OCI-LY7 (cell line): Measurements from ENCODE around the gene PRTN3. TPM values are rescaled to one million over a fixed set of nuclear protein-coding genes. Genes with fewer than 3 reads are reported as not detected.

Experiments
- BruUV-seq: library from RNA; stranded (reverse); fragments of 400-500 nt; replicated peaks from 2 replicates; lab custom pipeline; 2021; lab: Mats Ljungman, UMichigan
- CTCF ChIA-PET: fragments of 300-600 bp; sonication (Branson Sonifier 250); formaldehyde crosslinking; loops from one replicate; lab custom pipeline; 2022; ENCODE audit warnings: antibody characterized with exemption; ENCODE audit not compliant: unreplicated experiment; lab: Charles Lee
- POLR2A ChIA-PET: fragments of 300-600 bp; sonication (Branson Sonifier 250); formaldehyde crosslinking; loops from one replicate; lab custom pipeline; 2022; ENCODE audit warnings: antibody characterized with exemption; lab: Charles Lee
- DNase-seq: peaks from one replicate; pipeline ENCODE4 v3.0.0-alpha.2; 2015; ENCODE audit warnings: low spot score
- H2AFZ ChIP-seq: fragments of 200-600 bp; sonication (generic), shearing (Covaris generic); 2 replicates; pipeline ENCODE4 v1.6.1; 2014; ENCODE audit warnings: mild to moderate bottlenecking, antibody characterized with exemption, low read length, moderate library complexity
- H3K27ac ChIP-seq: fragments of 200-600 bp; sonication (generic); 2 replicates; pipeline ENCODE4 v1.5.1; 2014; ENCODE audit warnings: mixed run types, low read depth, mild to moderate bottlenecking, moderate library complexity, low read length, inconsistent platforms; ENCODE audit not compliant: poor library complexity, severe bottlenecking
- H3K36me3 ChIP-seq: fragments of 200-600 bp; sonication (generic); 2 replicates; pipeline ENCODE4 v1.6.1; 2014; ENCODE audit warnings: mild to moderate bottlenecking, antibody characterized with exemption, low read length, moderate library complexity, mixed read lengths; ENCODE audit not compliant: insufficient read depth
- H3K4me1 ChIP-seq: fragments of 200-600 bp; sonication (generic); 2 replicates; pipeline ENCODE4 v1.5.1; 2014; ENCODE audit warnings: mild to moderate bottlenecking, low read length; ENCODE audit not compliant: insufficient read depth, poor library complexity, severe bottlenecking
- H3K4me2 ChIP-seq: fragments of 200-600 bp; sonication (generic); 2 replicates; pipeline ENCODE4 v1.6.1; 2014; ENCODE audit warnings: mild to moderate bottlenecking, low read length
- H3K4me3 ChIP-seq: fragments of 200-600 bp; sonication (generic); 2 replicates; pipeline ENCODE4 v1.5.1; 2014; ENCODE audit warnings: mild to moderate bottlenecking, low read depth, low read length; ENCODE audit not compliant: poor library complexity, severe bottlenecking
- H3K79me2 ChIP-seq: fragments of 200-600 bp; sonication (generic); 2 replicates; pipeline ENCODE4 v1.6.1; 2016; ENCODE audit warnings: low read depth, mild to moderate bottlenecking, low read length, moderate library complexity, mixed read lengths; ENCODE audit not compliant: insufficient read depth
- H3K9me2 ChIP-seq: fragments of 200-600 bp; sonication (generic); 2 replicates; pipeline ENCODE4 v1.6.1; 2016; ENCODE audit warnings: mild to moderate bottlenecking, low read length, mixed read lengths; ENCODE audit not compliant: insufficient read depth
- H3K9me3 ChIP-seq: fragments of 200-600 bp; sonication (generic); 2 replicates; pipeline ENCODE4 v1.6.1; 2014; ENCODE audit warnings: mild to moderate bottlenecking, mixed run types, low read length, mixed read lengths
- H4K20me1 ChIP-seq: fragments of 200-600 bp; sonication (generic); 2 replicates; pipeline ENCODE4 v1.6.1; 2014; ENCODE audit warnings: mild to moderate bottlenecking, antibody characterized with exemption, low read length, moderate library complexity, mixed read lengths; ENCODE audit not compliant: insufficient read depth
- EZH2phosphoT487 ChIP-seq: fragments of 200-600 bp; sonication (generic); IDR thresholded peaks from 2 replicates; pipeline ENCODE4 v1.6.1; 2018; ENCODE audit warnings: low read depth, borderline replicate concordance, mild to moderate bottlenecking, mixed run types, antibody characterized with exemption, low read length, moderate library complexity, mixed read lengths
- intact Hi-C: fragments of 100-400 bp; cut with micrococcal nuclease; formaldehyde crosslinking; loops from one replicate; pipeline ENCODE4 v1.10.0; 2022; ENCODE audit not compliant: unreplicated experiment
- total RNA-seq, 2 experiments: library from RNA; depleted of rRNA in 1 of 2; stranded (reverse); fragments of >200 nt in 1 of 2; shearing (Covaris generic) in 1 of 2; gene quantifications; 2 replicates each; pipeline ENCODE4 v1.2.3, GENCODE V29; 2014 to 2022
- TF ChIP-seq, protein P1 (sequence below): fragments of 200-600 bp; sonication (generic); conservative IDR thresholded peaks from 2 replicates; pipeline ENCODE4 v1.5.1; 2014; ENCODE audit warnings: mild to moderate bottlenecking, antibody characterized with exemption, low read length, moderate library complexity, mixed read lengths

The PRTN3 gene
- total RNA-seq, 2 experiments from 2014 or later, result not detected

DNA sequence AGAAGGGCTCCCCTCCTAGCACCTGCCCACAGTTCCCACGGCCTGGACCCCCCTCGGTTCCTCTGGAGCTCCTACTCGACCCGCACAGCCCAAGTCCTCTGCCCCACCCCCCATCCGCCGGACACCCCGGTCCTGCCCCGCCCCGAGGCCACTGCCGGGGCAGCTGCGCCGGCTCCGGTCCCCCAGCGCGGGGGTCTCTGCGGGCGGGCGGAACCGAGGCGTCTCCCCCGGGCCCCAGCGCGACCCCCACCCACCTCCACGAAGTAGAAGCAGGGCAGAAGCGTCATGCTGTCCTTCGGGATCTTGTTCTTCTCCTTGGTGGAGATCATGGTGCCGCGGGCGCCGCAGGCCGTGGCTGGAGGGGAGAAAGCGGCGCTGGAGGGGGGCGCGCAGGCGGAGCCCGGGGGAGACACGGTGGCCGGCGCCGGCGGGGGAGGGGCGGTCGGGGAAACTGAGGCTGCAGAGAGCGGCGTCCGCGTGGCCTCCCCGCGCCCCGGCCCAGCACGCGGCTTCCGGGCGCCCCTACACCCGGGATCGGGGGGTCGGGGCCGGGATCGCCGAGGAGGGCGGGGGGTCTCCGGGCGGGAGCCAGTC, 19.5 kb upstream of the PRTN3 start:
- DNase-seq, result no peak
- Histone ChIP-seq H3K79me2 (no peaks in the 10 kb centered on the region), H3K36me3 (peaks cover 9% of the 10 kb centered on the region), H3K9me2 (no peaks in the 10 kb centered on the region), H3K4me2 (no peak overlapping the region), H3K27ac (no peak overlapping the region), H3K4me1 (no peaks in the 10 kb centered on the region), H3K9me3 (no peaks in the 10 kb centered on the region), H3K4me3 (no peak overlapping the region), H2AFZ (no peak overlapping the region), H4K20me1 (no peaks in the 10 kb centered on the region)
- ChIA-PET CTCF (no interaction called here), POLR2A (no interaction called here)
- BruUV-seq, result no TSS peak
- intact Hi-C loops, result no loop called here
- TF ChIP-seq, protein P1, sequence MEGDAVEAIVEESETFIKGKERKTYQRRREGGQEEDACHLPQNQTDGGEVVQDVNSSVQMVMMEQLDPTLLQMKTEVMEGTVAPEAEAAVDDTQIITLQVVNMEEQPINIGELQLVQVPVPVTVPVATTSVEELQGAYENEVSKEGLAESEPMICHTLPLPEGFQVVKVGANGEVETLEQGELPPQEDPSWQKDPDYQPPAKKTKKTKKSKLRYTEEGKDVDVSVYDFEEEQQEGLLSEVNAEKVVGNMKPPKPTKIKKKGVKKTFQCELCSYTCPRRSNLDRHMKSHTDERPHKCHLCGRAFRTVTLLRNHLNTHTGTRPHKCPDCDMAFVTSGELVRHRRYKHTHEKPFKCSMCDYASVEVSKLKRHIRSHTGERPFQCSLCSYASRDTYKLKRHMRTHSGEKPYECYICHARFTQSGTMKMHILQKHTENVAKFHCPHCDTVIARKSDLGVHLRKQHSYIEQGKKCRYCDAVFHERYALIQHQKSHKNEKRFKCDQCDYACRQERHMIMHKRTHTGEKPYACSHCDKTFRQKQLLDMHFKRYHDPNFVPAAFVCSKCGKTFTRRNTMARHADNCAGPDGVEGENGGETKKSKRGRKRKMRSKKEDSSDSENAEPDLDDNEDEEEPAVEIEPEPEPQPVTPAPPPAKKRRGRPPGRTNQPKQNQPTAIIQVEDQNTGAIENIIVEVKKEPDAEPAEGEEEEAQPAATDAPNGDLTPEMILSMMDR, result no peak
- no peak for TF ChIP-seq EZH2phosphoT487

DNA sequence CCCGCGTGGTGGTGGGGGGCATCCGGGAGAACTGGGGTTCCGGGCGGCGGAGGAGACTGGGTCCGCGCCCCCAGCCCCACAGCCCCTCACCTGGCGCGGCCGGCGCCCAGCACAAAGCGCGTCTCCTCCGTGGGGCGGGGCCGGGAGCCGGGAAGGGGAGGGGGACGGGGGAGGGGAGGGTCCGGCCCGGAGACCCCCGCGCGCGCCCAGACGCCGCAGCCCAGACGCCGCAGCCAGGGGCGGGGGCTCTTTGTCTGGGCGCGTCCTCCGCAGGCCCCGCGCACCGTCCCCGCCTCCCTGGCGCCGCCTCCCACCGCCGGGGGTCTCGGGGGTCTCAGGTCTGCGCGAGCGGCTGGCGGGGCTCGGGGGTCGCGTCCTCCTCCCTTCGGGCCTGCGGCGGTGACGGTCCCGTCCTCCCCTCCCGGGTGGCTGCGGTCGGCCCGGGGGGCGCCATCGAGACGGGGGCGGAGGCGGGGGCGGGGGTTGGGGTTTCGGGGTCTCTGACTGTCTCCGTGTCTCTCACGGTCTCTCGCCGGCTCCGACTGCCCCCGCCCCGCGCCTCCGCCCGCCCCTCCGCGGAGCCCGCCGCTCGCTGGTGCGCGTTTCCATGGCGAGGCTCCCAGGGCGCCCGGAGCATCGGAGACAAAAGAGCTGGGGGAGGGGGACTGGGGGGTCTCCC, 18.8 kb upstream of the PRTN3 start, which contains the start of gene PLPPR3:
Gene PLPPR3 (minus strand): TSS at position 131 of the 679 bp plus-strand sequence. CDS start 396 bp downstream, outside the sequence.
- no peak within 1 kb of the TSS for H2AFZ ChIP-seq
- no peak for TF ChIP-seq EZH2phosphoT487
- TF ChIP-seq, protein P1, result no peak
- 0 out of 2 replicates have a peak, but pooled peaks cover 5% of the 10 kb centered on the region for H3K36me3 ChIP-seq
- POLR2A ChIA-PET, result no interaction called here
- CTCF ChIA-PET, result no interaction called here
- no peak within 1 kb of the TSS for H3K4me2 ChIP-seq
- H3K4me3 ChIP-seq, result no peak within 1 kb of the TSS
- H3K79me2 ChIP-seq, result no peaks in the 10 kb centered on the region
- H3K4me1 ChIP-seq, result no peaks in the 10 kb centered on the region
- H3K9me2 ChIP-seq, result no peaks in the 10 kb centered on the region
- no peaks in the 10 kb centered on the region for H3K9me3 ChIP-seq
- DNase-seq, result no peak
- no peaks in the 10 kb centered on the region for H4K20me1 ChIP-seq
- BruUV-seq, result no TSS peak
- intact Hi-C loops, result no loop called here
- H3K27ac ChIP-seq, result no peak within 1 kb of the TSS
